HG02798 (cell line): ENCODE measurements around the gene PLK3.
"Not testable (repeated sequence)": the region's sequence is repeated elsewhere in the genome, so short reads cannot be mapped to it uniquely, and the experiment has no call there.

ENCODE experiments used
- ATAC-seq: cut with Tn5 transposase; IDR thresholded peaks from one replicate; pipeline ENCODE4 v1.9.1; 2021; ENCODE audit warnings: mild to moderate bottlenecking; ENCODE audit not compliant: unreplicated experiment, poor library complexity

The PLK3 gene

GRCh38 chr1:44786841-44787426 is 13.2 kb upstream of the PLK3 start:
- no peak for ATAC-seq

- no peak for ATAC-seq
These were observed 12.7 kb upstream of the PLK3 start for GRCh38 chr1:44787506-44787905.

GRCh38 chr1:44788120-44788860 is 11.9 kb upstream of the PLK3 start, which contains the start of gene BEST4:
Gene BEST4, minus strand, starts transcription at chr1:44788170. Its CDS starts 465 bp downstream, at chr1:44787705.
- no peak for ATAC-seq

- ATAC-seq, result no peak
These were observed 9.0 kb upstream of the PLK3 start for GRCh38 chr1:44790968-44791801.

GRCh38 chr1:44792736-44793502 is 7.3 kb upstream of the PLK3 start:
- no peak for ATAC-seq

- not testable (repeated sequence) for ATAC-seq
These were observed 2.3 kb upstream of the PLK3 start for GRCh38 chr1:44797886-44798285.

- no peak for ATAC-seq
These were observed 1.5 kb upstream of the PLK3 start for GRCh38 chr1:44798481-44799365.

- no peak for ATAC-seq
These were observed 1.5 kb downstream of the PLK3 start for GRCh38 chr1:44801491-44802305.

- no peak for ATAC-seq
These were observed 2.3 kb downstream of the PLK3 start for GRCh38 chr1:44802306-44803061.

GRCh38 chr1:44803062-44803311 is 2.8 kb downstream of the PLK3 start:
- no peak for ATAC-seq

GRCh38 chr1:44803312-44804095 is 3.3 kb downstream of the PLK3 start:
- ATAC-seq, result no peak

GRCh38 chr1:44805311-44806024 is 5.3 kb downstream of the PLK3 start:
- no peak for ATAC-seq

GRCh38 chr1:44806025-44806703 is 6.0 kb downstream of the PLK3 start:
- ATAC-seq, result no peak

GRCh38 chr1:44806704-44807363 is 6.7 kb downstream of the PLK3 start, which contains the start of gene DYNLT4:
Gene DYNLT4, minus strand, starts transcription at chr1:44807351. Its CDS starts 683 bp downstream, at chr1:44806668.
- ATAC-seq, result no peak

- peak; percentile 34 for ATAC-seq
These were observed 7.3 kb downstream of the PLK3 start for GRCh38 chr1:44807364-44808062.
